22Rv1 (cell line): Measurements from ENCODE around the gene TMEM144.

Experiments used
- H3K27ac ChIP-seq: fragments of 450-650 bp; 2 replicates; pipeline ENCODE4 v1.5.1; 2017
- CTCF ChIP-seq: fragments of 450-650 bp; IDR thresholded peaks from 2 replicates; pipeline ENCODE4 v1.5.1; 2017; ENCODE audit warnings: mild to moderate bottlenecking
- ZFX ChIP-seq: fragments of 450-650 bp; IDR thresholded peaks from 2 replicates; pipeline ENCODE4 v1.6.1; 2017; ENCODE audit warnings: antibody characterized with exemption, borderline replicate concordance

The TMEM144 gene

GRCh38 chr4:158238575-158238974 lies 28.3 kb downstream of the TMEM144 start:
- no peak for TF ChIP-seq CTCF
- TF ChIP-seq ZFX = no peak
- H3K27ac ChIP-seq = no peak overlapping the region

- TF ChIP-seq CTCF = no peak
- TF ChIP-seq ZFX = no peak
- no peak overlapping the region for H3K27ac ChIP-seq
Observed at GRCh38 chr4:158239196-158239595, 28.9 kb downstream of the TMEM144 start.

GRCh38 chr4:158243071-158243470 lies 32.8 kb downstream of the TMEM144 start:
- TF ChIP-seq ZFX (no peak), CTCF (no peak)
- H3K27ac ChIP-seq = no peak overlapping the region

- no peak for TF ChIP-seq ZFX
- TF ChIP-seq CTCF = no peak
- no peak overlapping the region for H3K27ac ChIP-seq
Observed at GRCh38 chr4:158250321-158250720, 40.0 kb downstream of the TMEM144 start.

- TF ChIP-seq ZFX (no peak), CTCF (peak; percentile 86)
- no peak overlapping the region for H3K27ac ChIP-seq
Observed at GRCh38 chr4:158253350-158253980, 43.2 kb downstream of the TMEM144 start.

- no peak overlapping the region for H3K27ac ChIP-seq
- TF ChIP-seq ZFX (no peak), CTCF (no peak)
Observed at GRCh38 chr4:158254292-158254691, 44.0 kb downstream of the TMEM144 start.

GRCh38 chr4:158255727-158256324 lies 45.5 kb downstream of the TMEM144 start:
- no peak overlapping the region for H3K27ac ChIP-seq
- TF ChIP-seq ZFX = no peak
- TF ChIP-seq CTCF = peak; percentile 85
